ENCODE data around the gene SEMA3A.

- TF ChIP-seq CTCF (IDR thresholded peaks at IDR 0.05) (no peak), POLR2A (IDR thresholded peaks at IDR 0.05) (no peak)
These were observed 124.5 kb downstream of the SEMA3A start for GRCh38 chr7:84069999-84070500.

Measured in esophagus squamous epithelium (tissue), 4 donors.